GM18909 (cell line): Measurements from ENCODE around the gene LMO7.

Experiments used
- ATAC-seq: cut with Tn5 transposase; IDR thresholded peaks from one replicate; pipeline ENCODE4 v1.9.1; 2021; ENCODE audit warnings: mild to moderate bottlenecking; ENCODE audit not compliant: unreplicated experiment, poor library complexity

LMO7 gene

GRCh38 chr13:75873494-75873893, 237.4 kb downstream of the LMO7 start:
- ATAC-seq, result no peak

DNA sequence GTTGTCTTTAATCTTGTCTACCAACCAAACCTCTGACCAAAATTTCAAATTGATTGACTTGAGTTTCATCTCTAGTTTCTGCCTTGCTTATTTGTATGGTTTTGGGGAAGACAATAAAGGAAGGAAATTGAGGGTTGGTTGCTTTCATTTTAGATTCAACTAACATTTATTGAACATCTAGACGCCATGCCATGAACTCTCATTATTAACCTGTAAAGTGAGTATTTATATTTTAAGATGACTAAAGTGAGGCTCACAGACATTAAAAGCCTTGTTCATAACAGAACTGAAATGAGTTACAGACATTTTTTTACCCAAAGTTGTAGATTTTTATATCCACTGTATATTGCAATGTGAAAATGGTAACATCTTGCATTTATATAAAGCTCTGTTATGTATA, 239.3 kb downstream of the LMO7 start:
- ATAC-seq, result no peak

DNA sequence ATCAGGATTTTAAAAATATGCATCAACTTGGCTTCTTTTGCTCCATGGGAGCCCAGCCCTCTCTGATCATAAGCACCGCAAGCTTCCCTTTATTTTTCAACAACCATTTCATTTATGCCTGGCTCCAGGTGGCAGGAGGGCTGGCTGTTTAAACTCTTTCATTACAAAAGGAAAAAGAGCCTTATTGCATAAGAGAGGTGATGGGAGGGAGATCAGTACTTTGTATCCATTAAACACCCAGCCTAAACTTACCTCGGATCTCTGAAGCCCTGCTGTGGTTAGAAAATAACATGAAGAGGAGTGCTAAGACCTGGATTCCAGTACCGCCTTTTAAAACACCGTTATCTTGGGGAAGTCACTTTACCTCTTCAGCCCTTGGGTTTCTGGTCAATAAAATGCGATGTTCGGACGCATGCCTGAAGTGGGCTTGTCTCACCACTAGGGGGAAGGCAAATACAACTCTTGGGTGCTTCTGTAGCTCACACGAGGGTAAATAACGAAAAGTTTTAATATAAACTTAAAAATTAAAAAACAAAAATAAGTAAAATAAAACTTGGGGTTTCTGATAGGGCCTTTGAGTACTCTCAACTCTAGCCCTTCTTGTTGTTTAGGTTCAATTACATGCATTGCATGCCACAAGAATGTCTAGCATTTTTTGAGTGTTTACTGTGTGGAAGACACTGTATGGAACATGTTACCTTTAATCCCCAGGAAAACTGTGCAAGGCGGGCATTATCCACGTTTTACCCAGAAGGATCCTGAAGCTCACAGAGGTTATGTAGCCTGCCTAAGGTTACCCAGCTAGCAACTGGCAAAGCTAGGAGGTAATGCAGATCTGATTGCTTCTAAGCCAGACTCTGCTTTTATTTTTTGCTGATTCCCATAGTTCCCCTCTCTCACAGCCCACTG, 240.3 kb downstream of the LMO7 start:
- ATAC-seq, result peak; percentile 95

GRCh38 chr13:75877071-75877470, 240.9 kb downstream of the LMO7 start:
- ATAC-seq, result no peak

- no peak for ATAC-seq
Observed at GRCh38 chr13:75879656-75880055, 243.5 kb downstream of the LMO7 start.

DNA sequence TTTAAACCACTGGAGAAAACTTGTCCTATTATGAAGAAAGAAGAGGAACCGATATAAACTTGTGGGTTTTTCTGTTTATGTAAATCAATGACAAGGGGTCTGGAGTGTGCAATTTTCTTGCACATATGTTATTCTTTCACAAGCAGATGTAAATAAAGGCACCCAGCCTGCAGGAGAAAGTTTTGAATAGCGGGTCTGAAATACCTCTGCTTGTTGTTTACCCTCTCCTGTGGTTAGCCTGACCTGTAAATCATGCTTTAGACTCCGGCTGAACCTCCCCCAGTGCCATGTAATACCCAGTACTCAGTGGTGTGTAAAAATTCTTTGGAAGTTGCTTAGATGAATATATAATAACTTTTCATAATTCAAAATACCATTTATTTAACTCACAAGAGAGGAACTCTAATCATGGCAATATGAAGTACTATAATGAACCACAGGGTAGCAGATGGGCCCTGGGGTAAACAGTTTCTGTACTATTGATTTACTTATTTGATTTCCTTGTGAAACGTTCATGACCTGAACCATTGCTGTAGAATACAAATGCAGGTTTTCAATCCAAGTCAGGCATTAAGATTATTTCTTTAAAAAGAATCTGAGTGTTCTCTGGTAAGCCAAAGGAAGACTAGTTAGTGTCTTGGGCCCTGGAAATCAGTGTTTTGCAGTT, 245.1 kb downstream of the LMO7 start:
- no peak for ATAC-seq

- no peak for ATAC-seq
Observed at GRCh38 chr13:75882261-75882660, 246.1 kb downstream of the LMO7 start.

GRCh38 chr13:75889427-75889826, 253.3 kb downstream of the LMO7 start:
- no peak for ATAC-seq

DNA sequence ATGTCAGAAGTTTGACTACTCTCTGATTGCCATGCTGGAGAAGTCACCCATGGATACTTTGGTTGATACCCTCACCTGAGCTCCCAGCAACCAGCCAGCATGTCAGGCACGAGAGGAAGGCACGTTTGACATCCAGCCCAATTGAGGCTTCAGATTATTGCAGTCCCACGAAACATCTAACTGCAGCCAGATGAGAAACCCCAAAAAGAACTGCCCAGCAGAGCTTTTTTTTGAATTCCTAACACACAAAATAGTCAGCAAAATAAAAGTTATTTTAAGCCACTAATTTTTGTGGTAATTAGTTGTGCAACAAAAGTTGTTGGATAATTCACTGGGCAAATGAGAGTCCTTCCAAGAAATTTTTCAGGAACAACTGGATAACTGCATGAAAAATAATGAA, 259.0 kb downstream of the LMO7 start:
- no peak for ATAC-seq

- ATAC-seq, result no peak
Observed at GRCh38 chr13:75896271-75896670, 260.1 kb downstream of the LMO7 start.

GRCh38 chr13:75897386-75897785, 261.3 kb downstream of the LMO7 start:
- no peak for ATAC-seq

DNA sequence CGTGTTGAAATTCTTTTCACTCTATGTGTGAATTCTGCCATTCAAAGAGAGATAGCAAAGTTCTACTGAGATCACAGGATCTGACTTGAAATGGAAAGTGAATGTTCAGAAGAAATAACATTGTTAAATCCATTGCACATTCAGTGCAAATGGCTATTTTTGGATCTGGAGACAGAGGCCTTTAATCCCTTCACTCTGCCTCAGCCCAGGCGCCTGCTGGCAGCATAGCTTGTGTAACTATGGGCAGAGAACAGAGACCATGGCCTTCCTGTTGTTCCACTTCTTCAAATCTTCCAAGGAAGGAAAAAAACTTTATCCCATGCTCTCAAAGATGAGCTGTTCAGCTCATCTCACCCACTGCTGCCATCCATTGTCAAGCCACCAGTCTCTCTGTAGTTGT, 265.4 kb downstream of the LMO7 start:
- ATAC-seq, result no peak

GRCh38 chr13:75902166-75903104, 266.3 kb downstream of the LMO7 start:
- no peak for ATAC-seq

- no peak for ATAC-seq
Observed at GRCh38 chr13:75904012-75904411, 267.9 kb downstream of the LMO7 start.

DNA sequence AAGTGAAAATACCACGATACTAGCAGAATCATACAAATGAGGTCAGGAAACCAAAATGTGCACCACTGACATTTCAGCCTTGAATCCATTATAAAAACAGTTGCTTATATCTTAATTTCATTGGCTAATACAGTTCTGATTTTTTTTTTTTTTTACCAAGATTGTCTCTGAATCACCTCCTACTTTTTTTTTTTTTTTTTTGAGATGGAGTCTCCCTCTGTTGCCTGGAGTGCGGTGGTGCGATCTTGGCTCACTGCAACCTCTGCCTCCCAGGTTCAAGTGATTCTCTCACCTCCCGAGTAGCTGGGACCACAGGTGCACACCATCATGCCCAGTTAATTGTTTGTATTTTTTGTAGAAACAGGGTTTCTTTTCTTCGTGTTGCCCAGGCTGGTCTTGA, 270.2 kb downstream of the LMO7 start:
- ATAC-seq, result no peak

DNA sequence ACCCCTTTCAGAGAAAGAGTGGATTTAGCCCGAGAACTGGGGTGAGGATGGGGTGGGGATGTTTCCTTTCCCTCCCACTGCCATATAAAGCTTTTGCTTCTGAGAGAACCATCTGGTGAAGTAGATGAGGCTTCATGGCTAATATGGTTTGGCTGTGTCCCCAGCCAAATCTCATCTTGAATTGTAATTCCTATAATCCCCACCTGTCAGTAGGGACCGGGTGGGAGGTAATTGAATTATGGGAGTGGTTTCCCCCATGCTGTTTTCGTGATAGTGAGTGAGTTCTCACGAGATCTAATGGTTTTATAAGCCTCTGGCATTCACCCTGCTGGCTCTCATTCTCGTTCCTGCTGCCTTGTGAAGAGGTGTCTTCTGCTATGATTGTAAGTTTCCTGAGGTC, 270.9 kb downstream of the LMO7 start:
- no peak for ATAC-seq

GRCh38 chr13:75908141-75908540, 272.0 kb downstream of the LMO7 start:
- ATAC-seq, result no peak
